Omental fat pad (tissue), 4 donors: ENCODE measurements around the gene DCUN1D5. TPM values are rescaled to one million over a fixed set of nuclear protein-coding genes. Genes with fewer than 3 reads are reported as not detected.

Source experiments
- ATAC-seq: fragments of 150-250 bp; one replicate; pipeline ENCODE4 v1.9.1; 2016; ENCODE audit warnings: mild to moderate bottlenecking, moderate library complexity; ENCODE audit not compliant: low FRiP score
- DNase-seq: peaks from one replicate; pipeline ENCODE4 v3.0.0-alpha.2; 2019; ENCODE audit warnings: low spot score
- CTCF ChIP-seq, 3 donors: fragments of 450-650 bp; IDR thresholded peaks; one replicate each; pipeline ENCODE4 v1.5.1; 2016 to 2017; ENCODE audit warnings: antibody characterized with exemption in 3 of 3, mild to moderate bottlenecking in 3 of 3, moderate library complexity in 2 of 3
- total RNA-seq, 4 donors: library from RNA; depleted of rRNA; stranded (reverse); fragments of >200 nt; gene quantifications; one replicate each; pipeline ENCODE4 v1.1.0, GENCODE V29; 2016

The DCUN1D5 gene
- 10 to 100 TPM; 26.6 to 54.9 (median 38.1) TPM for total RNA-seq

GRCh38 chr11:103091801-103092524, at the start of gene DCUN1D5:
Gene DCUN1D5 (minus strand): TSS chr11:103092160. CDS start chr11:103091872, 288 bp downstream.
- TF ChIP-seq CTCF (IDR thresholded peaks at IDR 0.05), result no peak
- ATAC-seq (peak; percentile 98), DNase-seq (peak; percentile 83)

- no peak for TF ChIP-seq CTCF (IDR thresholded peaks at IDR 0.05)
- DNase-seq, result no peak
- ATAC-seq, result no peak
Observed at GRCh38 chr11:103125462-103125861, 33.5 kb upstream of the DCUN1D5 start.

GRCh38 chr11:103114836-103115235, 22.9 kb upstream of the DCUN1D5 start:
- DNase-seq, result no peak
- ATAC-seq, result no peak
- no peak for TF ChIP-seq CTCF (IDR thresholded peaks at IDR 0.05)

GRCh38 chr11:103112364-103112763, 20.4 kb upstream of the DCUN1D5 start:
- DNase-seq, result no peak
- no peak for TF ChIP-seq CTCF (IDR thresholded peaks at IDR 0.05)
- ATAC-seq, result no peak

GRCh38 chr11:103111400-103111799, 19.4 kb upstream of the DCUN1D5 start:
- ATAC-seq (no peak), DNase-seq (no peak)

GRCh38 chr11:103110391-103110790, 18.4 kb upstream of the DCUN1D5 start:
- ATAC-seq, result no peak
- no peak for TF ChIP-seq CTCF (IDR thresholded peaks at IDR 0.05)
- no peak for DNase-seq

More at GRCh38 chr11:103111400-103111799, 19.4 kb upstream of the DCUN1D5 start:
- no peak for TF ChIP-seq CTCF (IDR thresholded peaks at IDR 0.05)

GRCh38 chr11:103109818-103110388, 17.9 kb upstream of the DCUN1D5 start:
- TF ChIP-seq CTCF (IDR thresholded peaks at IDR 0.05), result no peak

More at GRCh38 chr11:103109818-103110388, 17.9 kb upstream of the DCUN1D5 start:
- DNase-seq (no peak), ATAC-seq (peak; percentile 10)
